B cell (primary cell): Measurements from ENCODE around the gene LGI4. TPM values are rescaled to one million over a fixed set of nuclear protein-coding genes. Genes with fewer than 3 reads are reported as not detected.

Source experiments
- ATAC-seq: fragments of 200-7000 bp; cut with Tn5 transposase; one replicate; pipeline ENCODE4 v1.10.0; 2021; ENCODE audit warnings: low read depth, mild to moderate bottlenecking, moderate number of reproducible peaks, moderate library complexity
- CTCF ChIA-PET: fragments of 350-600 bp; sonication (Branson Sonifier 250); formaldehyde crosslinking; loops from one replicate; lab custom pipeline; 2021; ENCODE audit warnings: antibody characterized with exemption, inconsistent platforms; lab: Charles Lee
- POLR2A ChIA-PET: fragments of 350-600 bp; sonication (Branson Sonifier 250); formaldehyde crosslinking; loops from one replicate; lab custom pipeline; 2021; ENCODE audit warnings: antibody characterized with exemption; lab: Charles Lee
- DNase-seq: peaks from one replicate; pipeline ENCODE4 v3.0.0; 2013
- H2AFZ ChIP-seq: 2 replicates; pipeline ENCODE4 v1.6.1; 2012; ENCODE audit warnings: mild to moderate bottlenecking, low read depth, low read length; ENCODE audit not compliant: insufficient read depth, poor library complexity, severe bottlenecking
- H3K27ac ChIP-seq, 2 donors: 1 replicate in 1 of 2; 2 replicates in 1 of 2; pipeline ENCODE4 v1.5.1; 2012 to 2013; ENCODE audit warnings: low read length in 2 of 2, mild to moderate bottlenecking in 2 of 2, moderate library complexity in 1 of 2
- H3K27me3 ChIP-seq, 4 experiments: fragments of 200-600 bp in 1 of 4; sonication (generic) in 1 of 4; replicated peaks in 1 of 4; 1 replicate in 2 of 4; 2 replicates in 2 of 4; pipeline versions ENCODE4 v1.6.1 to v1.7.0; 2013 to 2016; ENCODE audit warnings: low read length in 3 of 4, mild to moderate bottlenecking in 2 of 4, mixed read lengths in 1 of 4, moderate library complexity in 1 of 4; ENCODE audit not compliant: insufficient read depth in 4 of 4, control insufficient read depth in 3 of 4; ENCODE audit errors: control extremely low read depth in 1 of 4
- H3K36me3 ChIP-seq, 2 experiments: replicated peaks in 1 of 2; 1 replicate in 1 of 2; 2 replicates in 1 of 2; pipeline versions ENCODE4 v1.6.1 to v1.7.1; 2013; ENCODE audit warnings: low read length in 1 of 2; ENCODE audit not compliant: insufficient read depth in 2 of 2, control insufficient read depth in 1 of 2; ENCODE audit errors: control extremely low read depth in 1 of 2, extremely low read depth in 1 of 2
- H3K4me1 ChIP-seq, 2 donors: fragments of 200-600 bp in 1 of 2; sonication (generic) in 1 of 2; 1 replicate in 1 of 2; 2 replicates in 1 of 2; pipeline versions ENCODE4 v1.5.1 to v1.6.1; 2013 to 2017; ENCODE audit warnings: low read length in 2 of 2; ENCODE audit not compliant: control insufficient read depth in 2 of 2, insufficient read depth in 2 of 2
- H3K4me2 ChIP-seq: replicated peaks from 2 replicates; pipeline ENCODE3; 2012; ENCODE audit warnings: mild to moderate bottlenecking, low read depth, low read length; ENCODE audit not compliant: poor library complexity, severe bottlenecking
- H3K4me3 ChIP-seq, 5 experiments: fragments of 200-600 bp in 1 of 5; sonication (generic) in 1 of 5; 1 replicate in 3 of 5; 2 replicates in 2 of 5; pipeline versions ENCODE4 v1.5.1 to v1.7.0; 2011 to 2016; ENCODE audit warnings: low read length in 4 of 5, mild to moderate bottlenecking in 4 of 5, low read depth in 2 of 5, control low read depth in 1 of 5, moderate library complexity in 1 of 5; ENCODE audit not compliant: insufficient read depth in 1 of 5; ENCODE audit errors: control extremely low read depth in 1 of 5, extremely low read depth in 1 of 5
- H3K79me2 ChIP-seq: fragments of 200-600 bp; sonication (generic); one replicate; pipeline ENCODE4 v1.6.0; 2016; ENCODE audit warnings: low read length; ENCODE audit not compliant: control insufficient read depth, insufficient read depth
- H3K9ac ChIP-seq: fragments of 200-600 bp; sonication (generic); 2 replicates; pipeline ENCODE4 v1.6.1; 2017; ENCODE audit warnings: mild to moderate bottlenecking, low read length, moderate library complexity
- H3K9me3 ChIP-seq, 3 donors: one replicate each; pipeline versions ENCODE4 v1.6.1 to v1.7.1; 2013; ENCODE audit warnings: low read length in 2 of 3; ENCODE audit not compliant: control insufficient read depth in 2 of 3, insufficient read depth in 1 of 3; ENCODE audit errors: control extremely low read depth in 1 of 3
- H4K20me1 ChIP-seq: 2 replicates; pipeline ENCODE4 v1.6.0; 2012; ENCODE audit warnings: mild to moderate bottlenecking, low read length; ENCODE audit not compliant: insufficient read depth, control insufficient read depth, poor library complexity, severe bottlenecking
- H3K27ac Mint-ChIP-seq: one replicate; pipeline ENCODE4 v1.8.0; 2021; ENCODE audit warnings: mixed read lengths
- H3K27me3 Mint-ChIP-seq: one replicate; pipeline ENCODE4 v1.8.0; 2021; ENCODE audit warnings: mixed read lengths
- H3K4me1 Mint-ChIP-seq: one replicate; pipeline ENCODE4 v1.8.0; 2021; ENCODE audit warnings: mixed read lengths
- H3K4me3 Mint-ChIP-seq: one replicate; pipeline ENCODE4 v1.8.0; 2021; ENCODE audit warnings: mixed read lengths
- H3K9me3 Mint-ChIP-seq: one replicate; pipeline ENCODE4 v1.8.0; 2022; ENCODE audit warnings: mixed read lengths; ENCODE audit not compliant: insufficient read depth
- EZH2 ChIP-seq: IDR thresholded peaks from 2 replicates; pipeline ENCODE4 v1.6.1; 2012; ENCODE audit warnings: borderline replicate concordance, low read depth, mild to moderate bottlenecking, moderate library complexity, low read length; ENCODE audit not compliant: insufficient read depth, poor library complexity, severe bottlenecking
- WGBS: methylation state at CpG from one replicate; pipeline ENCODE4 v1.1.5; 2013; ENCODE audit warnings: missing lambda C conversion rate; ENCODE audit not compliant: insufficient coverage; 5-methylcytosine and 5-hydroxymethylcytosine counted together
- intact Hi-C: fragments of 100-400 bp; cut with micrococcal nuclease; formaldehyde crosslinking; loops from one replicate; pipeline ENCODE4 v1.10.0; 2022
- polyA plus RNA-seq: library from polyadenylated mRNA; depleted of rRNA; stranded (reverse); fragments of >200 nt; gene quantifications from 2 replicates; pipeline ENCODE4 v1.2.3, GENCODE V29; 2012
- total RNA-seq, 2 donors: library from RNA; stranded (reverse); fragments of 120-200 nt in 1 of 2; gene quantifications; 1 replicate in 1 of 2; 2 replicates in 1 of 2; pipeline versions ENCODE4 v1.2.3 to v1.2.4, GENCODE V29; 2013 to 2022
- TF ChIP-seq, protein P1 (sequence below): fragments of 200-600 bp; IDR thresholded peaks from one replicate; pipeline ENCODE4 v1.8.0; 2022; ENCODE audit warnings: antibody characterized with exemption, mild to moderate bottlenecking

LGI4 gene
- total and polyA plus RNA-seq, 2 donors (not counting 1 experiment from before 2014, with no cell fraction given) = 0.40 to 0.59 TPM

DNA sequence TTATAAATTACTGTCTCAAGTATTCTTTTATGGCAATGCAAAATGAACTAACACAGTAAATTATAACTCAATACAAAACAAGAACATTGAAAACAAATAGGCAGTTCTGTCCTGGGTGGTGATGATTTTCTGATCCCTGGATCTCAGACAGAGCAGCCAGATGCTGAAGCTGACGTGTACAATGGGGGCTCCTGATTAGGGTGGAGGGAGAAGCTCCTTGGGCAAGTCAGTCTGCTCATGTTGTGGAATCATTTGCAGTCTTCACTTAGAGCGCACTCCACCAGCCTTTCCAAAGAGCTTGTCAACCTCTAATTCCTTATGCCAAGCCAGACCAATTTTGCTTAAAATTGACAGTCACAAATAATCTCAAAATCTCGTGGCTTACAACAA is 41.3 kb upstream of the LGI4 start:
- H3K79me2 ChIP-seq = no peaks in the 10 kb centered on the region
- no peak for TF ChIP-seq EZH2
- TF ChIP-seq, protein P1, sequence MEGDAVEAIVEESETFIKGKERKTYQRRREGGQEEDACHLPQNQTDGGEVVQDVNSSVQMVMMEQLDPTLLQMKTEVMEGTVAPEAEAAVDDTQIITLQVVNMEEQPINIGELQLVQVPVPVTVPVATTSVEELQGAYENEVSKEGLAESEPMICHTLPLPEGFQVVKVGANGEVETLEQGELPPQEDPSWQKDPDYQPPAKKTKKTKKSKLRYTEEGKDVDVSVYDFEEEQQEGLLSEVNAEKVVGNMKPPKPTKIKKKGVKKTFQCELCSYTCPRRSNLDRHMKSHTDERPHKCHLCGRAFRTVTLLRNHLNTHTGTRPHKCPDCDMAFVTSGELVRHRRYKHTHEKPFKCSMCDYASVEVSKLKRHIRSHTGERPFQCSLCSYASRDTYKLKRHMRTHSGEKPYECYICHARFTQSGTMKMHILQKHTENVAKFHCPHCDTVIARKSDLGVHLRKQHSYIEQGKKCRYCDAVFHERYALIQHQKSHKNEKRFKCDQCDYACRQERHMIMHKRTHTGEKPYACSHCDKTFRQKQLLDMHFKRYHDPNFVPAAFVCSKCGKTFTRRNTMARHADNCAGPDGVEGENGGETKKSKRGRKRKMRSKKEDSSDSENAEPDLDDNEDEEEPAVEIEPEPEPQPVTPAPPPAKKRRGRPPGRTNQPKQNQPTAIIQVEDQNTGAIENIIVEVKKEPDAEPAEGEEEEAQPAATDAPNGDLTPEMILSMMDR = no peak
- no peak overlapping the region for H3K27ac ChIP-seq
- H3K27me3 ChIP-seq = no peaks in the 10 kb centered on the region
- no peak for DNase-seq
- ChIA-PET POLR2A (interaction anchor here (1.1 to 1.3 kb wide), 2 partner anchors 22 to 33 kb away, joined by 3 read pairs; partner anchors contain the start of genes FXYD5 and FXYD7), CTCF (no interaction called here)
- peaks cover 7% of the 10 kb centered on the region for H3K4me1 Mint-ChIP-seq
- 96% methylated on average over 3 of the region's 3 CpGs for WGBS
- H3K4me3 ChIP-seq = no peak overlapping the region
- H4K20me1 ChIP-seq = no peaks in the 10 kb centered on the region
- H3K27ac Mint-ChIP-seq = no peak overlapping the region
- no peak overlapping the region for H3K9ac ChIP-seq
- no peak for ATAC-seq
- no peak overlapping the region for H3K4me3 Mint-ChIP-seq
- H3K9me3 ChIP-seq = peaks cover 0 to 8% (median 2%) of the 10 kb centered on the region in 3 donors
- intact Hi-C loops = no loop called here
- H3K4me1 ChIP-seq = peaks cover 0 to 3% of the 10 kb centered on the region in 2 donors
- no peaks in the 10 kb centered on the region for H3K36me3 ChIP-seq
- no peak overlapping the region for H3K4me2 ChIP-seq
- H3K27me3 Mint-ChIP-seq = no peaks in the 10 kb centered on the region
- no peaks in the 10 kb centered on the region for H3K9me3 Mint-ChIP-seq
- no peak overlapping the region for H2AFZ ChIP-seq

DNA sequence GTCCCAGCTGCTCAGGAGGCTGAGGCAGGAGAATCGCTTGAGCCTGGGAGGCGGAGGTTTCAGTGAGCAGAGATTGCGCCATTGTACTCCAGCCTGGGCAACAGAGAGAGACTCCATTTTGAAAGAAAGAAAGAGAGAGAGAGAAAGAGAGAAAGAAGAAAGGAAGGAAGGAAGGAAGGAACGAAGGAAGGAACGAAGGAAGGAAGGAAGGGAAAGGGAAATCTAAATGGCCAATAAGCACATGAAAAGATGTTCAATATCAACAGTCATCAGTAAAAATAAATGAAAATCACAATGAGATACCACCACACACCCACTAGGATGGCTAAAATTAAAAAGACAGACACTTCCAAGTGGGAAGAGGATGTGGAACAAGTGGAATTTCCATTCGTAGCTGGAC is 39.4 kb upstream of the LGI4 start:
- no peak for TF ChIP-seq EZH2
- TF ChIP-seq, protein P1 = no peak
- no peak overlapping the region for H3K4me3 ChIP-seq
- no peak overlapping the region for H3K4me2 ChIP-seq
- intact Hi-C loops = no loop called here
- H3K9me3 Mint-ChIP-seq = no peaks in the 10 kb centered on the region
- H3K4me3 Mint-ChIP-seq = no peak overlapping the region
- H3K9me3 ChIP-seq = peaks cover 0 to 8% (median 2%) of the 10 kb centered on the region in 3 donors
- peaks cover 0 to 3% of the 10 kb centered on the region in 2 donors for H3K4me1 ChIP-seq
- no peaks in the 10 kb centered on the region for H3K79me2 ChIP-seq
- H3K27me3 Mint-ChIP-seq = no peaks in the 10 kb centered on the region
- no peaks in the 10 kb centered on the region for H3K27me3 ChIP-seq
- no peak overlapping the region for H3K9ac ChIP-seq
- ChIA-PET CTCF (interaction anchor here (0.8 kb wide), 1 partner anchor 13 kb away, joined by 3 read pairs; no protein-coding TSS in a partner anchor), POLR2A (interaction anchor here (0.7 kb wide), 1 partner anchor 42 kb away, joined by 4 read pairs; no protein-coding TSS in a partner anchor)
- no peak overlapping the region for H2AFZ ChIP-seq
- H3K4me1 Mint-ChIP-seq = peaks cover 6% of the 10 kb centered on the region
- no peak overlapping the region for H3K27ac ChIP-seq
- no peak for DNase-seq
- peaks cover 0 to 6% of the 10 kb centered on the region in 2 experiments for H3K36me3 ChIP-seq
- H3K27ac Mint-ChIP-seq = no peak overlapping the region
- ATAC-seq = no peak
- no peaks in the 10 kb centered on the region for H4K20me1 ChIP-seq
- 93% methylated on average over 3 of the region's 6 CpGs for WGBS
